ENCODE results near the gene GLRX5.

The GLRX5 gene

GRCh38 chr14:95490138-95490509, 44.7 kb upstream of the GLRX5 start:
- H3K4me1 ChIP-seq (ENCODE audit: insufficient read depth, insufficient read length), result peaks cover 9% of the 10 kb centered on the region
- H3K4me3 ChIP-seq (ENCODE audit: insufficient read length, low read depth), result no peak overlapping the region
- H3K36me3 ChIP-seq (ENCODE audit: insufficient read depth, insufficient read length, low read length), result no peaks in the 10 kb centered on the region
- TF ChIP-seq ZNF274 (IDR thresholded peaks at IDR 0.05; ENCODE audit: low read depth, low read length) (no peak), YY1 (IDR thresholded peaks at IDR 0.05; ENCODE audit: insufficient read depth, insufficient read length) (no peak), SUZ12 (IDR thresholded peaks at IDR 0.05; ENCODE audit: extremely low read depth, insufficient read depth, insufficient read length) (no peak)
- no peaks in the 10 kb centered on the region for H3K9me3 ChIP-seq (ENCODE audit: insufficient read depth, low read length)
- no peak overlapping the region for H3K9ac ChIP-seq (ENCODE audit: insufficient read length, low read depth)
- no peaks in the 10 kb centered on the region for H3K27me3 ChIP-seq (ENCODE audit: insufficient read depth, insufficient read length)
- no peak for DNase-seq (ENCODE audit: low read depth, low spot score)

DNA sequence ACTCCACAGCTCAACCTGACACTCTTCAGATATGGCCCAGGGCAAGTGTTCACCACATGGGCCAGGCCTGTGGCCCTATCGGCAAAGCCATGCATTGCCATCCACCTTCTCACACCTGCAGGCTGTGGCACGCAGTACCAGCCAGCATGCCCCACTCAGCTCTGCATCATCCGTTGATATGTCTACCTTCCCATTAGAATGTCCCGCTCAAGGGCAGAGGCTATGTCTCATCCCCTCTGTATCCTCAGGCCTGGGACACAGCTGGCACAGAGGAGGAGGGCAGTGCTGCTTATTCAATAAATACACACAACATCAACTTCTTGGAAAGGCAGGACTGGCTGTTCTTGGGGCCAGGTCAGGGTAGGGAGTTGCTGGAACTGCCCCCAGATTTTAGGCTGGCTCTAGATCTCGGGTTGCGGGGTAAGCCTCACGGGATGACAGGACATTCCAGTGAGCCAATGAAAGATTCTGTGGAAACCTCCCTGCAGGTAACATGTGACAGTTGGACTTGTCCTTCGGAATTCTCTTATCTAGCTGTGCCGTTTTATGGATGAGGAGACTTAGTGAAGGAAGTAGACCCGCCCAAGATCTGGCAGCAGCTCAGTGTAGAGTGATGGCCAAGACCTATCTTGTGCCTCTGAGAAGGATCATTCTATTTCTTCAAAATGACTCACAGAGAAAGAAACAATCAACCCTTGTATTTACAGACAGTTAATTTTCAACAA, 44.0 kb upstream of the GLRX5 start:
- Histone ChIP-seq H3K36me3 (ENCODE audit: insufficient read depth, insufficient read length, low read length) (no peaks in the 10 kb centered on the region), H3K9me3 (ENCODE audit: insufficient read depth, low read length) (no peaks in the 10 kb centered on the region), H3K4me1 (ENCODE audit: insufficient read depth, insufficient read length) (peaks cover 7% of the 10 kb centered on the region), H3K9ac (ENCODE audit: insufficient read length, low read depth) (no peak overlapping the region), H3K4me3 (ENCODE audit: insufficient read length, low read depth) (no peak overlapping the region), H3K27me3 (ENCODE audit: insufficient read depth, insufficient read length) (no peaks in the 10 kb centered on the region)
- TF ChIP-seq YY1 (IDR thresholded peaks at IDR 0.05; ENCODE audit: insufficient read depth, insufficient read length), result no peak
- TF ChIP-seq ZNF274 (IDR thresholded peaks at IDR 0.05; ENCODE audit: low read depth, low read length), result no peak
- no peak for TF ChIP-seq SUZ12 (IDR thresholded peaks at IDR 0.05; ENCODE audit: extremely low read depth, insufficient read depth, insufficient read length)
- no peak for DNase-seq (ENCODE audit: low read depth, low spot score)

- TF ChIP-seq YY1 (IDR thresholded peaks at IDR 0.05; ENCODE audit: insufficient read depth, insufficient read length) (no peak), SUZ12 (IDR thresholded peaks at IDR 0.05; ENCODE audit: extremely low read depth, insufficient read depth, insufficient read length) (no peak), ZNF274 (IDR thresholded peaks at IDR 0.05; ENCODE audit: low read depth, low read length) (no peak)
- no peak for DNase-seq (ENCODE audit: low read depth, low spot score)
- H3K36me3 ChIP-seq (ENCODE audit: insufficient read depth, insufficient read length, low read length), result no peaks in the 10 kb centered on the region
- no peaks in the 10 kb centered on the region for H3K9me3 ChIP-seq (ENCODE audit: insufficient read depth, low read length)
- H3K9ac ChIP-seq (ENCODE audit: insufficient read length, low read depth), result no peak overlapping the region
- peaks cover 6% of the 10 kb centered on the region for H3K4me1 ChIP-seq (ENCODE audit: insufficient read depth, insufficient read length)
- no peak overlapping the region for H3K4me3 ChIP-seq (ENCODE audit: insufficient read length, low read depth)
- H3K27me3 ChIP-seq (ENCODE audit: insufficient read depth, insufficient read length), result no peaks in the 10 kb centered on the region
These were observed 42.8 kb upstream of the GLRX5 start for GRCh38 chr14:95491936-95492608.

DNA sequence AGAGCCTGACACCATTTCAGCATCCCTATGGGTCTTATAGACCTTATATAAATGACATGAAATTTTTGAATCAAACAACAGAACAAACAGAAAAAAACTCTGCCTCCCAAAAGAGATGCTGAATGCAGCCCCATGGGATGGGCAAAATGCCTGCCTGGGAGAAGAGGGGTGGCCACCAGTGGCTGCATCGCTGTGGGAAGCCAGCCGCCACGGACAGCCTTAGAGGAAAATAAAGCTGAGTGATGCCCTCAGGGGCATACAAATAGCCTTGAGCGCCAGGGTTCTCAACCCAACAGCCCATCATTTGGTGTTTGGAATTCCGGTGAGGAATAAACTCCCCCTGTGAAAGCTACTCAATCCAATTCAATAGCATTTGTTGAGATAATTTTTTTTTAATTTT, 41.3 kb upstream of the GLRX5 start:
- DNase-seq (ENCODE audit: low read depth, low spot score), result no peak
- TF ChIP-seq SUZ12 (IDR thresholded peaks at IDR 0.05; ENCODE audit: extremely low read depth, insufficient read depth, insufficient read length) (no peak), ZNF274 (IDR thresholded peaks at IDR 0.05; ENCODE audit: low read depth, low read length) (no peak)
- H3K4me3 ChIP-seq (ENCODE audit: insufficient read length, low read depth), result no peak overlapping the region
- H3K36me3 ChIP-seq (ENCODE audit: insufficient read depth, insufficient read length, low read length), result no peaks in the 10 kb centered on the region
- no peaks in the 10 kb centered on the region for H3K9me3 ChIP-seq (ENCODE audit: insufficient read depth, low read length)
- peaks cover 9% of the 10 kb centered on the region for H3K4me1 ChIP-seq (ENCODE audit: insufficient read depth, insufficient read length)
- H3K27me3 ChIP-seq (ENCODE audit: insufficient read depth, insufficient read length), result no peaks in the 10 kb centered on the region
- no peak overlapping the region for H3K9ac ChIP-seq (ENCODE audit: insufficient read length, low read depth)

DNA sequence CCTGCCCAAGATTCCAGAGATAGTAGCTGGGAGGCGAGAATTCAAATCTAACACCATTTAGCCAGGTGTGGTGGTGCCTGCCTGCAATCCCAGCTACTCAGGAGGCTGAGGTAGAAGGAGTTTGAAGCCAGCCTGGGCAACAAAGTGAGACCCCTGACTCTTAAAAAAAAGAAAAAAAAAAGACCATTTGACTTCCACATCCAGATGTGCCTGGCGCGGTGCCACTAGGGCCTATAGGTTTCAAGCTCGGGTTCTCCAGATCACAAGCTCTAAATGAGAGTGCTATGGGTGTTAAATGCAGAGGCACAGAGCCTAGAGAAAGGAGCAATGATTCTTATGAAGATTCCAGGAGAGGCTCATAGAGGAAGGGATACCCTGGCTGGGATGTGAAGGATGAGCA, 40.9 kb upstream of the GLRX5 start:
- H3K9ac ChIP-seq (ENCODE audit: insufficient read length, low read depth), result no peak overlapping the region
- TF ChIP-seq YY1 (IDR thresholded peaks at IDR 0.05; ENCODE audit: insufficient read depth, insufficient read length), result no peak
- no peaks in the 10 kb centered on the region for H3K36me3 ChIP-seq (ENCODE audit: insufficient read depth, insufficient read length, low read length)
- H3K9me3 ChIP-seq (ENCODE audit: insufficient read depth, low read length), result no peaks in the 10 kb centered on the region
- no peak overlapping the region for H3K4me3 ChIP-seq (ENCODE audit: insufficient read length, low read depth)
- peaks cover 7% of the 10 kb centered on the region for H3K4me1 ChIP-seq (ENCODE audit: insufficient read depth, insufficient read length)
- no peaks in the 10 kb centered on the region for H3K27me3 ChIP-seq (ENCODE audit: insufficient read depth, insufficient read length)
- no peak for DNase-seq (ENCODE audit: low read depth, low spot score)

GRCh38 chr14:95494456-95494855, 40.4 kb upstream of the GLRX5 start:
- Histone ChIP-seq H3K4me1 (ENCODE audit: insufficient read depth, insufficient read length) (peaks cover 3% of the 10 kb centered on the region), H3K9ac (ENCODE audit: insufficient read length, low read depth) (no peak overlapping the region), H3K9me3 (ENCODE audit: insufficient read depth, low read length) (no peaks in the 10 kb centered on the region), H3K4me3 (ENCODE audit: insufficient read length, low read depth) (no peak overlapping the region), H3K27me3 (ENCODE audit: insufficient read depth, insufficient read length) (no peaks in the 10 kb centered on the region), H3K36me3 (ENCODE audit: insufficient read depth, insufficient read length, low read length) (no peaks in the 10 kb centered on the region)
- TF ChIP-seq SUZ12 (IDR thresholded peaks at IDR 0.05; ENCODE audit: extremely low read depth, insufficient read depth, insufficient read length), result no peak
- TF ChIP-seq ZNF274 (IDR thresholded peaks at IDR 0.05; ENCODE audit: low read depth, low read length), result no peak
- no peak for TF ChIP-seq YY1 (IDR thresholded peaks at IDR 0.05; ENCODE audit: insufficient read depth, insufficient read length)
- DNase-seq (ENCODE audit: low read depth, low spot score), result no peak

DNA sequence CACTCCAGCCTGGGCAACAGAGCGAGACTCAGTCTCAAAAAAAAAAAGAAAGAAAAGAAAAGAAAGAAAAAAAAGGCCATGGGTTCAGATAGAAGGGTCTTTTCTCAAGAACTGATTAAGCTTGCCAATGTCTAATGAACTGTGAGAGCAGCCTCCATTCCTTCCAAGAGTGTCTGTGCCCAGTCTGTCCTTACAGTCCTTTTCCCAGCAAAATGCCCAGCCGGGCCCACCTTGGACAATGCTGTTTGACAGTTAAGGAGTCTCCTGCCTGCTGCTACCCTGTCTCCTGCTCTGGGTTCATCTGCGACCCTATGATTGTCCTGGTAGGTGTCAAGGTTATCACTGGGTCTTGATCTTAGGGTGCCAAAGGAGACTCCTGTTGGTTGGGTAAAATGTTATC, 39.8 kb upstream of the GLRX5 start:
- H3K9ac ChIP-seq (ENCODE audit: insufficient read length, low read depth), result no peak overlapping the region
- H3K4me3 ChIP-seq (ENCODE audit: insufficient read length, low read depth), result no peak overlapping the region
- H3K4me1 ChIP-seq (ENCODE audit: insufficient read depth, insufficient read length), result peaks cover 3% of the 10 kb centered on the region
- TF ChIP-seq YY1 (IDR thresholded peaks at IDR 0.05; ENCODE audit: insufficient read depth, insufficient read length) (no peak), ZNF274 (IDR thresholded peaks at IDR 0.05; ENCODE audit: low read depth, low read length) (no peak), SUZ12 (IDR thresholded peaks at IDR 0.05; ENCODE audit: extremely low read depth, insufficient read depth, insufficient read length) (no peak)
- no peaks in the 10 kb centered on the region for H3K27me3 ChIP-seq (ENCODE audit: insufficient read depth, insufficient read length)
- DNase-seq (ENCODE audit: low read depth, low spot score), result no peak
- no peaks in the 10 kb centered on the region for H3K9me3 ChIP-seq (ENCODE audit: insufficient read depth, low read length)
- no peaks in the 10 kb centered on the region for H3K36me3 ChIP-seq (ENCODE audit: insufficient read depth, insufficient read length, low read length)
